Left lung (tissue), 10 donors: Measurements from ENCODE around the gene SMARCA4. TPM values are rescaled to one million over a fixed set of nuclear protein-coding genes. Genes with fewer than 3 reads are reported as not detected.
"Not testable (repeated sequence)": the region's sequence is repeated elsewhere in the genome, so short reads cannot be mapped to it uniquely, and the experiment has no call there.

Experiments used
- ATAC-seq: fragments of 200-7000 bp; cut with Tn5 transposase; one replicate; pipeline ENCODE4 v1.9.1; 2020; ENCODE audit warnings: moderate library complexity
- DNase-seq, 4 donors: peaks; one replicate each; pipeline ENCODE4 v3.0.0-alpha.2; 2013 to 2020
- H3K27ac ChIP-seq, 2 donors: fragments of 200-600 bp; sonication (generic) in 1 of 2; one replicate each; pipeline versions ENCODE4 v1.5.0 to v1.8.0; 2020 to 2021
- H3K27me3 ChIP-seq, 2 donors: fragments of 200-600 bp; sonication (generic) in 1 of 2; one replicate each; pipeline versions ENCODE4 v1.5.0 to v1.8.0; 2020 to 2021
- H3K36me3 ChIP-seq, 2 donors: fragments of 200-600 bp; sonication (generic) in 1 of 2; one replicate each; pipeline versions ENCODE4 v1.5.0 to v1.8.0; 2020 to 2021
- H3K4me1 ChIP-seq, 2 donors: fragments of 200-600 bp; one replicate each; pipeline ENCODE4 v1.8.0; 2021
- H3K4me3 ChIP-seq, 2 donors: fragments of 200-600 bp; sonication (generic) in 1 of 2; one replicate each; pipeline versions ENCODE4 v1.5.0 to v1.8.0; 2020 to 2021; ENCODE audit warnings: mild to moderate bottlenecking in 1 of 2
- H3K9me3 ChIP-seq, 2 donors: fragments of 200-600 bp; sonication (generic) in 1 of 2; one replicate each; pipeline versions ENCODE4 v1.5.0 to v1.8.0; 2020 to 2021
- intact Hi-C, 2 donors: fragments of 100-400 bp; cut with DNase I; formaldehyde crosslinking; loops; one replicate each; pipeline versions ENCODE4 v1.11.2 to v1.14.2; 2022
- polyA plus RNA-seq, 6 donors: library from polyadenylated mRNA; unstranded; fragments of 120-200 nt; gene quantifications; one replicate each; pipeline ENCODE4 v1.2.1, GENCODE V29; 2013; ENCODE audit not compliant: insufficient read length in 6 of 6
- total RNA-seq, 2 donors: library from RNA; stranded (reverse); fragmentation: NEBNext Ultra II Directional; extraction: Animal tissue kit (Norgen Biotek cat#: 25700); gene quantifications; one replicate each; pipeline ENCODE4 v1.2.1, GENCODE V29; 2021
- TF ChIP-seq, protein P1 (sequence below), 2 donors: fragments of 200-600 bp; sonication (generic) in 1 of 2; IDR thresholded peaks; one replicate each; pipeline versions ENCODE4 v1.5.0 to v1.8.0; 2021; ENCODE audit warnings: antibody characterized with exemption in 2 of 2
- donor health status: DM: no; HTN: yes; CAD: no.
- donor health status: DM: no; HTN: no; CAD: no.

Gene SMARCA4
- total and polyA plus RNA-seq, 8 donors = 98.3 to 168 (median 151) TPM

DNA sequence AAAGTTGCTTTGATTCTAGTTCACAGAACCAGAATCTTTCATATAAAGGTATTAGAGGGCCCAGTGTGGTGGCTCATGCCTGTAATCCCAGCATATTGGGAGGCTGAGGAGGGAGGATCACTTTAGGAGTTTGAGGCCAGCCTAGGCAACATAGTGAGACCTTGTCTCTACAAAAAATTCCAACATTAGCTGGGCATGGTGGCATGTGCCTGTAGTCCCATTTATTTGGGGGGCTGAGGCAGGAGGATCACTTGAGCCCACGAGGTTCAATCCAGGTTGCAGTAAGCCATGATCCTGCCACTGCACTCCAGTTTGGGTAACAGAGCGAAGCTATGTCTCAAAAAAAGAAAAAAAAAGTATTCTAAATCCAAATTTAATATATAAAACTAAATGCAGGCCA, 137.5 kb downstream of the SMARCA4 start:
- Histone ChIP-seq H3K9me3 (no peaks in the 10 kb centered on the region), H3K4me3 (no peak overlapping the region), H3K27ac (no peak overlapping the region), H3K36me3 (peaks cover 0 to 94% of the 10 kb centered on the region in 2 donors), H3K27me3 (no peaks in the 10 kb centered on the region), H3K4me1 (peaks cover 31 to 68% of the 10 kb centered on the region in 2 donors)
- TF ChIP-seq, protein P1, sequence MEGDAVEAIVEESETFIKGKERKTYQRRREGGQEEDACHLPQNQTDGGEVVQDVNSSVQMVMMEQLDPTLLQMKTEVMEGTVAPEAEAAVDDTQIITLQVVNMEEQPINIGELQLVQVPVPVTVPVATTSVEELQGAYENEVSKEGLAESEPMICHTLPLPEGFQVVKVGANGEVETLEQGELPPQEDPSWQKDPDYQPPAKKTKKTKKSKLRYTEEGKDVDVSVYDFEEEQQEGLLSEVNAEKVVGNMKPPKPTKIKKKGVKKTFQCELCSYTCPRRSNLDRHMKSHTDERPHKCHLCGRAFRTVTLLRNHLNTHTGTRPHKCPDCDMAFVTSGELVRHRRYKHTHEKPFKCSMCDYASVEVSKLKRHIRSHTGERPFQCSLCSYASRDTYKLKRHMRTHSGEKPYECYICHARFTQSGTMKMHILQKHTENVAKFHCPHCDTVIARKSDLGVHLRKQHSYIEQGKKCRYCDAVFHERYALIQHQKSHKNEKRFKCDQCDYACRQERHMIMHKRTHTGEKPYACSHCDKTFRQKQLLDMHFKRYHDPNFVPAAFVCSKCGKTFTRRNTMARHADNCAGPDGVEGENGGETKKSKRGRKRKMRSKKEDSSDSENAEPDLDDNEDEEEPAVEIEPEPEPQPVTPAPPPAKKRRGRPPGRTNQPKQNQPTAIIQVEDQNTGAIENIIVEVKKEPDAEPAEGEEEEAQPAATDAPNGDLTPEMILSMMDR (IDR thresholded peaks at IDR 0.05) = no peak
- no peak for DNase-seq
- intact Hi-C loops = no loop called here
- no peak for ATAC-seq

DNA sequence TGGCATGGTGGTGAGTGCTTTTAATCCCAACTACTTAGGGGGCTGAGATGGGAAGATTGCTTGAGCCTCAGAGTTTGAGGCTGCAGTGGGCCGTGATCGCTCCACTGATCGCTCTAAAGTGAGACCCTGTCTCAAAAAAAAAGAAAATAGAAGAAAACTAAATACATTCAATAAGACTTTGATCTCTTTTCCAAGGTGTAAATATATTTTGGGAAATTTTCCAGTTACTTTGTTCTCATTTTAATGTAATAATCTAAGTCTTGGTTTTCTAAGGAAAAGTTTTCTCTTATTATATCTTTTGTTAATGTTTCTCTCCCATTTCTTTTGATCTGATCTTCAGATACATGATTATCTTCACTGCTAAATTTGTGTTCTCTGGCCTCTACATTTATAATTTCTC, 138.0 kb downstream of the SMARCA4 start:
- Histone ChIP-seq H3K36me3 (peaks cover 0 to 94% of the 10 kb centered on the region in 2 donors), H3K27me3 (no peaks in the 10 kb centered on the region), H3K27ac (no peak overlapping the region), H3K4me3 (no peak overlapping the region), H3K4me1 (peaks cover 30 to 63% of the 10 kb centered on the region in 2 donors), H3K9me3 (no peaks in the 10 kb centered on the region)
- TF ChIP-seq, protein P1 (IDR thresholded peaks at IDR 0.05) = no peak
- ATAC-seq (no peak), DNase-seq (no peak)
- intact Hi-C loops = no loop called here

DNA sequence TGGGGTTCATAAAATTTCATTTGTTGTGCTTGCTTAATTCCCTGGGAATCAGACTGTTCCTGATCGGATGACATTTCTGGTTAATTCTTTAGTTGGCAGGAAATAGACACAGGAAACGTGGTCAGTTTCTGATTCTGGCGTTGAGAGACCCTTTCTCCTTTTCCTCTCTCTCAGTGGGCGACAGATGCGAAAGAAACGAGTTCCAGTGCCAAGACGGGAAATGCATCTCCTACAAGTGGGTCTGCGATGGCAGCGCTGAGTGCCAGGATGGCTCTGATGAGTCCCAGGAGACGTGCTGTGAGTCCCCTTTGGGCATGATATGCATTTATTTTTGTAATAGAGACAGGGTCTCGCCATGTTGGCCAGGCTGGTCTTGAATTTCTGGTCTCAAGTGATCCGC, 139.2 kb downstream of the SMARCA4 start:
- Histone ChIP-seq H3K27ac (no peak overlapping the region), H3K4me3 (no peak overlapping the region), H3K9me3 (no peaks in the 10 kb centered on the region), H3K4me1 (peaks cover 21 to 51% of the 10 kb centered on the region in 2 donors), H3K36me3 (peaks cover 0 to 97% of the 10 kb centered on the region in 2 donors), H3K27me3 (no peaks in the 10 kb centered on the region)
- DNase-seq (no peak), ATAC-seq (no peak)
- intact Hi-C loops = no loop called here
- TF ChIP-seq, protein P1 (IDR thresholded peaks at IDR 0.05) = no peak

DNA sequence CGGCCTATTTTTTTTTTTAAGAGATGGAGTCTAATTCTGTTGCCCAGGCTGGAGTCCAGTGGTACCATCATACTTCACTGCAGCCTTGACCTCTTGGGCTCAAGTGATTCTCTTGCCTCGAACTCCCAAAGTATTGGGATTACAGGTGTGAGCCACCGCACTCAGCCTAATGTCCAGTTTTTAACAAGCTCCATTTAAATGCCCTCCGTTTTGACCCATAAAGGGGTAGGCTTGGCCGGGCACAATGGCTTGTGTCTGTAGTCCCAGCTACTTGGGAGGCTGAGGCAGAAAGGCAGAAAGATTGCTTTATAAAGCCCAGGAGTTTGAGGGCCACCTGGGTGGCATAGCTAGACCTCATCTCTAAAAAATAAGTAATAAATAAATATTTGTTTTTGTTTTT, 140.2 kb downstream of the SMARCA4 start:
- H3K9me3 ChIP-seq = no peaks in the 10 kb centered on the region
- TF ChIP-seq, protein P1 (IDR thresholded peaks at IDR 0.05) = no peak
- peaks cover 0 to 97% of the 10 kb centered on the region in 2 donors for H3K36me3 ChIP-seq
- intact Hi-C loops = no loop called here
- peaks cover 12 to 41% of the 10 kb centered on the region in 2 donors for H3K4me1 ChIP-seq
- H3K27me3 ChIP-seq = no peaks in the 10 kb centered on the region
- no peak for DNase-seq
- no peak for ATAC-seq
- no peak overlapping the region for H3K27ac ChIP-seq
- H3K4me3 ChIP-seq = no peak overlapping the region

DNA sequence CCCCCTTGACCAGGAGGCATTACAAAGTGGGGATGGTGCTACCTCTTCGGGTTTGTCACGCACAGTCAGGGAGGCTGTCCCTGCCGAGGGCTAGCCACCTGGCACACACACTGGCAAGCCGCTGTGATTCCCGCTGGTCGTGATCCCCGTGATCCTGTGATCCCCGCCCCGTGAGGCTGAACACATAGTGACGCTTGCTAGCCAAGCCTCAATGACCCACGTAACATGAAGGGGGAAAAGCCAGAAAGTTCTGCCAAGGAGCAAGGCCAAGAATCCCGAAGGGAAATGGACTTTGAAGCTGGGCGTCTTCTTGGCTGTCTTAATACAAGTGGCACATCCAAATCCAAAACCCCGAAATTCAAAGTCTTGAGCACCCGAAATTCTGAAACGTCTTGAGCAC, 142.1 kb downstream of the SMARCA4 start:
- H3K9me3 ChIP-seq = no peaks in the 10 kb centered on the region
- no peak overlapping the region for H3K27ac ChIP-seq
- intact Hi-C loops = no loop called here
- ATAC-seq (peak; percentile 10), DNase-seq (no peak)
- H3K36me3 ChIP-seq = peaks cover 0 to 97% of the 10 kb centered on the region in 2 donors
- TF ChIP-seq, protein P1 (IDR thresholded peaks at IDR 0.05) = no peak
- peaks cover 0 to 22% of the 10 kb centered on the region in 2 donors for H3K4me1 ChIP-seq
- H3K4me3 ChIP-seq = no peak overlapping the region
- H3K27me3 ChIP-seq = no peaks in the 10 kb centered on the region

DNA sequence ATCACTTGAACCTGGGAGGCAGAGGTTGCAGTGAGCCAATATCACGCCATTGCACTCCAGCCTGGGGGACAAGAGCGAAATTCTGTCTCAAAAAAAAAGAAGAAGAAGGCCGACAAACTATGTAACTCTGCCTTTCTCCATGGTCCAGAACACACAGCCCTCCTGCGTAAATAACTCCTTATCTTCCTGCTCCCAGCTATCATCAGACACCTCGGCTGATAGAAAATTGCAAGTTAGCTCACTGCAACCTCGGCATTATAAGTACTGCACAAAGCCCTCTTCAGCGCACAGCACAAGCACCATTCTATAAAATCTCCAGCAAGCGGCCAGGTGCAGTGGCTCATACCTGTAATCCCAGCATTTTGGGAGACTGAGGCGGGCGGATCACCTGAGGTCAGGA, 142.8 kb downstream of the SMARCA4 start:
- H3K4me3 ChIP-seq, intact Hi-C loops, H3K27ac ChIP-seq, H3K9me3 ChIP-seq, ATAC-seq, H3K27me3 ChIP-seq, DNase-seq: not testable (repeated sequence)
- Histone ChIP-seq H3K4me1 (peaks cover 0 to 15% of the 10 kb centered on the region in 2 donors), H3K36me3 (peaks cover 0 to 98% of the 10 kb centered on the region in 2 donors)
